Panc1 (cell line): ENCODE results near the gene CLINT1.

Experiments used
- CTCF ChIP-seq: fragments of 450-650 bp; IDR thresholded peaks from 2 replicates; pipeline ENCODE4 v1.5.1; 2017; ENCODE audit warnings: mild to moderate bottlenecking
- POLR2AphosphoS5 ChIP-seq: IDR thresholded peaks from 2 replicates; pipeline ENCODE4 v1.6.1; 2012; ENCODE audit warnings: mild to moderate bottlenecking, low read depth, low read length, moderate library complexity
- REST ChIP-seq, 2 experiments: IDR thresholded peaks; 2 replicates each; pipeline ENCODE4 v1.6.1; 2011 to 2012; ENCODE audit warnings: low read depth in 2 of 2, control low read depth in 1 of 2, low read length in 1 of 2, mild to moderate bottlenecking in 1 of 2, moderate library complexity in 1 of 2; ENCODE audit not compliant: insufficient read depth in 1 of 2
- SIN3A ChIP-seq: IDR thresholded peaks from 2 replicates; pipeline ENCODE4 v1.6.1; 2012; ENCODE audit warnings: low read depth, mild to moderate bottlenecking, low read length, moderate library complexity, borderline replicate concordance; ENCODE audit not compliant: insufficient read depth
- TCF7L2 ChIP-seq: IDR thresholded peaks from 2 replicates; pipeline ENCODE4 v1.6.1; 2011; ENCODE audit warnings: mild to moderate bottlenecking, low read depth, low read length, inconsistent platforms

DNA sequence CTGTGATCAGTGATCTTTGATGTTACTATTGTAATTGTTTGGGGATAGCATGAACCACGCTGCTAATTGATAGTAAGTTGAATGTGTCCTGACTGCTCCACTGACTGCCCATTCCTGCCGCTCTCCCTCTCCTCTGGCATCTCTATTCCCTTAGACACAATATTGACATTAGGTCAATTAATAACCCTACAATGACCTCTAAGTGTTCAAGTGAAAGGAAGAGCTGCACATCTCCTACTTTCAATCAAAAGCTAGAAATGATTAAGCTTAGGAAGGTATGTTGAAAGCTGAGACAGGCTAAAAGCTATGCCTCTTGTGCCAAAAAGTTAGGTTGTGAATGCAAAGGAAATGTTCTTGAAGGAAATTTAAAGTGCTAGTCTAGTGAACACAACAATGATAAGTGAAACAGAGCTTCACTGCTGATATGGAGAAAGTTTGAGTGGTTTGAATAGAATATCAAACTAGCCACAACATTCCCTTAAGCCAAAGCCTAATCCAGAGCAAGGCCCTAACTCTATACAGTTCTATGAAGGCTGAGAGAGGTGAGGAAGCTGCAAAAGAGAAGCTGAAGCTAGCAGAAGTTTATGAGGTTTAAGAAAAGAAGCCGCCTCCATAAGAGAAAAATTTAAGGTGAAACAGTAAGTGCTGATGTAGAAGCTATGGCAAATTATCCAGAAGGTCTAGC, 12.9 kb downstream of the CLINT1 start:
- TF ChIP-seq CTCF, result no peak
- TF ChIP-seq REST (IDR thresholded peaks at IDR 0.05; ENCODE audit: insufficient read depth in 1 of 2, low read depth in 2 of 2, low read length in 1 of 2), result no peak
- no peak for TF ChIP-seq POLR2AphosphoS5
- TF ChIP-seq SIN3A, result no peak
- TF ChIP-seq TCF7L2, result no peak
